Measurements from ENCODE around the gene FAM193A.
"Not testable (repeated sequence)": the region's sequence is repeated elsewhere in the genome, so short reads cannot be mapped to it uniquely, and the experiment has no call there.

FAM193A gene

DNA sequence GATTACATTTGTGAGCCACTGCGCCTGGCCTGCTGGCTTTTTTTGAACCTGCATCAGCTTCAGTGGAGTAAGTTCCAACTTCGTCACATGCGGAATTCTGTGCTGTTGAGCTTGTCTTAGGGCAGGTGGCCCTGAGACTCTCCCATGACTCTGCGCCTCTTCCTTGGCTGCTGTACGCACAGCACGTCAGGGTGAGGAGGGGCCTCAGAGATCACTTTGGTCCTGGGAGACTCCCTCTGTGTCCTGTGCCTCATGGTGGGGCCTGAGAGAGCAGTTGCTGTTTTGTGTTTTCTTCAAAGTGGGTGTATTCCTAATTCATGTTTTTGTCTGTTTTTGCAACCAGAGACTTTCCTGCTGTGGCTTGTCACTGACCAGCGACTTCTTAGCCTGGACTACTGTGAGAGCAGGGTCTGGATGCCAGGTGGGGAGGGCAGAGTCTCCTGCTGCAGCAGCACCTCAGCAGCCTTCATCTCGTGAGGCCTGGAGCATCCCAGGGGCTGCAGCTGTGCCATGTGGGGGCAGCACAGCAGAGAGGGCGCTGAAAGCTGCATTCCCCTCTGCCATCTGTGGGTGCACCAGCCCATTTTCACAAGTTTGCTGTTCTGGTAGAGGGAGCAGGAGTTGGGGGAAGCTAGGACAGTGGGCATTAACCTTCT lies 111.8 kb downstream of the FAM193A start:
- no peak for DNase-seq (ENCODE audit: low read depth in 2 of 3, low spot score in 2 of 3)

- DNase-seq (ENCODE audit: low read depth in 2 of 3, low spot score in 2 of 3): no peak
Measured at GRCh38 chr4:2649604-2650114, 113.2 kb downstream of the FAM193A start.

DNA sequence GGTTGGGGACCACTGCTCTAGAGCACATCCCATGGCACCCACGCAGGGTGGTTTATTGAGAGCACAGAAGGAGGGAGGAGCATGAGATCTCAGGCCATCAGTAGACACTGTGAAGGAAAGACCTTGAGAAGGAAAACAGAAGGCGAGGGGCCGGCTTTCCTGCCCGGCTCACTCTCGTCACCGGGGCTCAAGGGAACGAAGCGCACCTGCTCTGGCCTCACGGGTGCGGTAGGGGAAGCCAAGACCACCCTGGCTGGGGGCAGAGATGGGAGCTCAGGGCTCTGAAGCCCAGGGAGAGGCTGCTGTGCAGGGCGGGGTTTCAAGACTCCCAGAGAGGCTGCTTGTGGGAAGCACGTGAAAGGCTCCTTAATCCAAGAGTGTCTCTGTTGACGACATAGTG lies 113.8 kb downstream of the FAM193A start:
- DNase-seq (ENCODE audit: low read depth in 2 of 3, low spot score in 2 of 3): no peak

- DNase-seq (ENCODE audit: low read depth in 2 of 3, low spot score in 2 of 3): no peak
Measured at GRCh38 chr4:2651546-2651945, 115.1 kb downstream of the FAM193A start.

GRCh38 chr4:2651998-2652397 lies 115.6 kb downstream of the FAM193A start:
- no peak for DNase-seq (ENCODE audit: low read depth in 2 of 3, low spot score in 2 of 3)

DNA sequence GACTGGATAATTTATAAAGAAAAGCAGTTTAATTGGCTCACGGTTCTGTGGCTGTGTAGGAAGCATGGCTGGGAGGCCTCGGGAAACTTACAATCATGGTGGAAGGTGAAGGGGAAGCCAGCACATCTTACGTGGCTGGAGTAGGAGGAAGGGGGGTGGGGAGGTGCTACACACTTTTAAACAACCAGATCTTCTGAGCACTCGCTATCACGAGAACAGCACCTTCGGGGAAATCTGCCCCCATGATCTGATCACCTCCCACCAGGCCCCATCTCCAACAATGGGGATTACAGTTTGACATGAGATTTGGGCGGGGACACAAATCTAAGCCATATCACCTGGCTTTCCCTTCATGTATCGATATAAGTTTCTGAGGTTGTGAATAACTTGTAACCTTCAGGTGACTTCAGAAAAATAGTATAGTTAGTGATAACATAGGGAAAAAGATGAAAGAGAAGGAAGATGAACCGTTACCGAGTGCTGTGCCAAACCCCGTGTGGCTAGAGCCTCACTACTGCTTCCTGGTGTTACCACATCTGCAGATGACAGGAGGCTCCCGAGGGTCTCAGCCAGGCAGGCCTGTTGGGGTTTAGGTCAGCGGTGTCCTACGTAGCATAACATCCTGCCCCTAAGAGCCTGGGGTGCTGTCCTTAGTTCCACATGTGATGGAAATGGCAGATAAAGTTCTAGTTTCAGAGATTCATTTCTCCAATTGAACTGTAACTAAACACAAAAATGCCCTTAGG lies 116.1 kb downstream of the FAM193A start:
- DNase-seq (ENCODE audit: low read depth in 2 of 3, low spot score in 2 of 3): no peak

DNA sequence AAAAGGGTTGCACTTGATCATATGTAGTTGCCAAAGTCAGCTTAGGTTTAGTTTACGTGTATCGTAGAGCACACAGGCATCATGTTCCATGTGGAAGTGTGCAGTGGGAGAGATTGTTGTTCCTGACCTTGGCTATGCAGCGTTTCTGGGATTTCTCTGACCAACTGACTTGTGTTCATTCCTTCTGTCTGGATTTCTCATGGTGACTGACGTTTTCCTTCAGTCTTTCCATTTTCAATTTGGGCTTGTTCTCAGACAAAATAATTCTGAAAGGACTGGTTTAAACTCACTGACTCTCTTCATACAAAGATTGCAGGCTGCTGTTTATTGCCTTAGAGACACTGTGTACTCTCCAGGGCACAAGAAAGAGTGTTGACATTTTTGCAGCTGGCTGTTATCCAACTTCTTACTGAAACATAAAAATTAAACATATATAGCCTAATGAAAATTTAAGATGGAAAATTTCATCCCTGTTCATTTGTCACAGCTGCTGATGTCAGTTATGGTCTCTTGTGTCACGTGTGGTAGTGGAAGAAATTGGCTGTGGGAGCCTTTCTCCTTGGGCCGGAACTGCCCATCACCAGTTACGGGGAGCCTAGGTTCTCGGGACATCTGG lies 124.3 kb downstream of the FAM193A start:
- DNase-seq (ENCODE audit: low read depth in 2 of 3, low spot score in 2 of 3): no peak

DNA sequence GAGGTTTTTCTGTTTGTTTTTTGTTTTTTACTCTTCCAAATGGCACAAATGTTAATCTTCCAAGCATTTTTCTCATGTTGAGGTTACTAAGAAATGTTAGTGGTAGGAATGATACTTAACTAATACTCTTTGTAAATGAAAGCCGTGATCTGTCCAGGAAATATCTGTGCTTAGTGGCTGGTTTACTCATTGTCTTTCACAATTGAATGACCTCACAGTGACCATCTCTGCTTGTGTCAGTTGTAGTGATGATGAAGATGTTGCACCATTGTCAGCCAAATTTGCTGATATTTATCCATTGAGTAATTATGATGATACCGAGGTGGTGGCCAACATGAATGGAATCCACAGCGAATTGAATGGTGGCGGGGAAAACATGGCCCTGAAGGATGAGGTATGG lies 126.2 kb downstream of the FAM193A start:
- no peak for DNase-seq (ENCODE audit: low read depth in 2 of 3, low spot score in 2 of 3)

DNA sequence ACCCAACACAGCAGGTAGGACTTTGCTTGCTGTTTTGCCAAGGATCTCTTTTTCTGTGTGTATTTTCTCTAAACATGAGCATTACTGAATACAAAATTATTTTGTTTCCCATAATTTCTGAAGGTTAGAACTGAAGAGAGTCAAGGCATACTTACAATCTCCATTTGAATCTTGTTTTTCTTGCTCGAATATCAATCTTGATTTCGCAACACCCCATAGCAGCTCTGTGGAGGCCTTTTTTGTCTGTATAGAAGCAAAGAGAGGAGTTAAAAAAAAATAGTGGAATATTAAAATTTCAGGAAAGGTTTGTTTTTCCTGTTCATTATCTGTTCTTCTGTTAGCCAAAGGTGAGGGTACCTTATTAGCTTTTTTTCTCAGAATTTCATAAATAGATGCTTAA lies 126.8 kb downstream of the FAM193A start:
- DNase-seq (ENCODE audit: low read depth in 2 of 3, low spot score in 2 of 3): no peak

- DNase-seq (ENCODE audit: low read depth in 2 of 3, low spot score in 2 of 3): no peak
Measured at GRCh38 chr4:2666722-2667247, 130.3 kb downstream of the FAM193A start.

DNA sequence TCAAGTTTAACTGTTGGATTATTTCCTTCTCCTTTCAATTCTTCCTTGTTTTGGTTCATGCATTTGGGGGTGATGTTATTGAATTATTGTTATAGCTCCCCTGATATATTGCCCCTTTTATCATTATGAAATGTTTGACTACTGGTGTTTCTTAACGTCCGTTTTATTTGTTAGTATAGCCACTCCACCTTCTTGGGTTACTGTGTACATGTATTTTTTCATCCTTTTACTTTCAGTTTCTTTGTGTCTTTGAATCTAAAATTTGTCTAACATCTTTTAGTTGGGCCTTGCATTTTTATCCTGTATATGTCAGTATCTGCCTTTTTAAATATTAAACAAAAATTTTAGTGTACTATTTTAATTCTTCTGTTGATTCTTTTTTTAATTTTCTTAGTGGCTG lies 131.0 kb downstream of the FAM193A start:
- no peak for DNase-seq (ENCODE audit: low read depth in 2 of 3, low spot score in 2 of 3)

DNA sequence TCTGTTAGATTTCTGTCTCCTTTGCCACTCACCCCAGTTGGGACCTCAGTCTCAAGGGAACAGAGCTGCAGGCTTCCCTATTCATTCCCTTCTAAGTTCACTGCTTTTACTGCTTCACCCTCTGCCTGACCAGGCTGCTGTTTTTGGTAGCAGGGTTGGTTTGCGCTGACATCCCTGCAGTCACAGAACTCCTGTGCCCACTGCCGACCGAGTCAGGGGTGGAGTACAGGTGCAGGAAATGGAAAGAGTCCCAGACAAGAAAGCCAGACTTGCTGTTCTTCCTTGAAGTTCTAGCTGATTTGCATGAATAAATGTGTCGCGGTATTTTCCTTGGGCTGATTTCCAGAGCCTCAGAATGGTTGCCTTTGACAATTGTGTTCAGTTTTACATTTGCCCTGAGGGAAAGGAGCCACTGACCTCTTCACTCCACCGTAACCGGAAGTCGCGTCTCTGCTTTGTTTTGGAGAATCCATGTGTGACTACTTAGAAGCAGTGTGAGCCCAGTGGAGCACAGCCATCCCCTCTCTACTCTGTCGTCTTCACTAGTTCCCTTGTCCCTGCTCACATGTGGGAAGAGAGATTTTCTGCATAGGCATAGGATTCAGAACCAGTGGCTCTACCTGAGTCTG lies 134.9 kb downstream of the FAM193A start:
- no peak for DNase-seq (ENCODE audit: low read depth in 2 of 3, low spot score in 2 of 3)

DNA sequence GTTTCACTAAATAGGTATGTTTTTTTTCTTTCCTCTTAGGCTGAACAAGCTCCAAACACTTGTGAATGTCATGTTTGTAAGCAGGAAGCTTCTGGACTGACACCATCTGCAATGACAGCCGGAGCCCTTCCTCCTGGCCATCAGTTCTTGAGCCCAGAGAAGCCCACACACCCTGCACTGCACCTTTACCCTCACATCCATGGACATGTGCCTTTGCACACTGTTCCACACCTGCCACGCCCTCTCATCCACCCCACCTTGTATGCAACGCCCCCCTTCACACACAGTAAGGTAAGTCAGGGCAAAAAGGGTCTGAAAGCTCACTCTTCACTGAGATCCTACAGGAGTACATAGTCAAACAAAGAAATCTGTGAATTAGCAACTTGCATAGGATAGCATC lies 135.6 kb downstream of the FAM193A start:
- DNase-seq (ENCODE audit: low read depth in 2 of 3, low spot score in 2 of 3): no peak

DNA sequence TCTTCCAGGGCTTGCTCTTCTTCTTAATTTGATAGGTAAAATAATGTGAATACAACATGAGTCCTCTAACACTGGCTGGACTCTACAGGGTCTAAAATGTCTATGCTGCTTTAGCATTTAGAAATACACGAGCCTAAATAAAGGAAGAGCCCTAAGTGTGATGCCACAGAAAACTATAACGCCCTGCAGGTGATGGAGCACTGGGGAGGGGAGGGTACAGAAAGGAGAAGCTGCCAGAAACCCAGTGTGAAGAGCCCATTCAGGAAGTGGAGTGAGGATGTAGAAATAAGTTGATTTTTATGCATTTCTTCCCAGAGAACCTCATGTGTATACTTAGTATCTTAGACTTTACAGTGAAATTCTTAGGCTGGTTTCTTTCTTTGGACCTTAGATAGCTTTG lies 136.3 kb downstream of the FAM193A start:
- DNase-seq (ENCODE audit: low read depth in 2 of 3, low spot score in 2 of 3): no peak

DNA sequence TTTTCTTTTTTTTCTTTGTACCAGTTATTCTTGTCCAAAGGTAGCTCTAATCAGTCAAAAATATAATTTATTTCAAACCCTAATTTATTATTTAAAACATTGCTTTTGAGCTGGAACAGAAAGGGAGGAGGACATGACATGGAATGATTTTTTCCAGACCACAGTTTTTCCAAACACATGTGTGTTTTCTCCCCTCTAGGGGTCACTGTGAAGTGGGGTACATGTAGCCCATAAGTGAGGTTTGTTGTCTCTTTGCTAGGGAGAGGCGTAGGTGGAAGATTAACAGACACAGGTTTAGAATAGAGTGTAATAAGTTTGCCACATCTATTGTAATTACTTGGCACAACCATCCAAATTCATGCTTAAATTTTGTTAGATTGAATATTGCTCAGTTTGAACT lies 136.7 kb downstream of the FAM193A start:
- no peak for DNase-seq (ENCODE audit: low read depth in 2 of 3, low spot score in 2 of 3)

- not testable (repeated sequence) for DNase-seq (ENCODE audit: low read depth in 2 of 3, low spot score in 2 of 3)
Measured at GRCh38 chr4:2679762-2680161, 143.3 kb downstream of the FAM193A start.

- DNase-seq (ENCODE audit: low read depth in 2 of 3, low spot score in 2 of 3): no peak
Measured at GRCh38 chr4:2684486-2684885, 148.0 kb downstream of the FAM193A start.

GRCh38 chr4:2685541-2685940 lies 149.1 kb downstream of the FAM193A start:
- no peak for DNase-seq (ENCODE audit: low read depth in 2 of 3, low spot score in 2 of 3)

GRCh38 chr4:2686379-2687265 lies 150.2 kb downstream of the FAM193A start:
- no peak for DNase-seq (ENCODE audit: low read depth in 2 of 3, low spot score in 2 of 3)

GRCh38 chr4:2688281-2688680 lies 151.8 kb downstream of the FAM193A start:
- DNase-seq (ENCODE audit: low read depth in 2 of 3, low spot score in 2 of 3): no peak

DNA sequence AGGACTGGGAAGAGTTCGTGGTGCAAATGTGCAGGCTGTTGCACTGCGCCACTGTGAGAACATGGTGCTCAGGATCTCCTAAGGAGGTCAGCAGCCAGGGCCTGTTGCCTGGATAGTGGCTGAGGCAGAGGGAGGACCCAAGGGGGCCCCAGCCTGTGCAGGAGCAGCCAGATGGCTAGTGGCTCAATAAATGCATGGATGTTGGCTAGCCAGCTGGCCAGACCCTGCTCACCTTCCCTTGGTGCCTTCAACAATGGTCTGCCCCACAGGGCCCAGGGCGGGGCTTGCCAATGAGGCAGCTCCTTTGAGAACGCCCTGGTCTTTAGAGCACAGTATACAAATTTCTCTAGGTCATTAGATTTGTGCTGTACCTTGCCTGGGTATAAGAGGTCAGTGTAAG lies 152.2 kb downstream of the FAM193A start:
- DNase-seq (ENCODE audit: low read depth in 2 of 3, low spot score in 2 of 3): no peak
